SJSA1 (cell line): ENCODE data around the gene KRI1. TPM values are rescaled to one million over a fixed set of nuclear protein-coding genes. Genes with fewer than 3 reads are reported as not detected.
A peak's percentile ranks its signal among the peaks of the same experiment; 100 is the strongest.
"Not testable (repeated sequence)": the region's sequence is repeated elsewhere in the genome, so short reads cannot be mapped to it uniquely, and the experiment has no call there.

ENCODE experiments used
- DNase-seq, 2 experiments: peaks; one replicate each; pipeline ENCODE4 v3.0.0-alpha.2; 2015 to 2020; ENCODE audit warnings: low spot score in 2 of 2, low read depth in 1 of 2
- H3K27ac ChIP-seq: fragments of 250-450 bp; sonication (Bioruptor Pico); 2 replicates; pipeline ENCODE4 v1.5.1; 2020; ENCODE audit warnings: mild to moderate bottlenecking, moderate library complexity
- H3K27me3 ChIP-seq: fragments of 250-450 bp; sonication (Bioruptor Pico); replicated peaks from 2 replicates; pipeline ENCODE4 v1.5.1; 2020; ENCODE audit warnings: mild to moderate bottlenecking, moderate library complexity
- H3K36me3 ChIP-seq: fragments of 250-450 bp; sonication (Bioruptor Pico); 2 replicates; pipeline ENCODE4 v1.5.1; 2020; ENCODE audit warnings: mild to moderate bottlenecking
- H3K4me1 ChIP-seq: fragments of 250-450 bp; sonication (Bioruptor Pico); replicated peaks from 2 replicates; pipeline ENCODE4 v1.6.1; 2021; ENCODE audit warnings: mild to moderate bottlenecking
- H3K4me3 ChIP-seq: fragments of 250-450 bp; sonication (Bioruptor Pico); 2 replicates; pipeline ENCODE4 v1.5.1; 2020; ENCODE audit warnings: mild to moderate bottlenecking
- H3K9me3 ChIP-seq: fragments of 250-450 bp; sonication (Bioruptor Pico); replicated peaks from 2 replicates; pipeline ENCODE4 v1.5.1; 2020; ENCODE audit warnings: mild to moderate bottlenecking
- total RNA-seq: library from RNA; depleted of rRNA; stranded (reverse); fragments of >200 nt; shearing (Covaris generic); gene quantifications from 2 replicates; pipeline ENCODE4 v1.2.3, GENCODE V29; 2014

The KRI1 gene
- total RNA-seq, 1 experiment from 2014 or later = 15.2 TPM

DNA sequence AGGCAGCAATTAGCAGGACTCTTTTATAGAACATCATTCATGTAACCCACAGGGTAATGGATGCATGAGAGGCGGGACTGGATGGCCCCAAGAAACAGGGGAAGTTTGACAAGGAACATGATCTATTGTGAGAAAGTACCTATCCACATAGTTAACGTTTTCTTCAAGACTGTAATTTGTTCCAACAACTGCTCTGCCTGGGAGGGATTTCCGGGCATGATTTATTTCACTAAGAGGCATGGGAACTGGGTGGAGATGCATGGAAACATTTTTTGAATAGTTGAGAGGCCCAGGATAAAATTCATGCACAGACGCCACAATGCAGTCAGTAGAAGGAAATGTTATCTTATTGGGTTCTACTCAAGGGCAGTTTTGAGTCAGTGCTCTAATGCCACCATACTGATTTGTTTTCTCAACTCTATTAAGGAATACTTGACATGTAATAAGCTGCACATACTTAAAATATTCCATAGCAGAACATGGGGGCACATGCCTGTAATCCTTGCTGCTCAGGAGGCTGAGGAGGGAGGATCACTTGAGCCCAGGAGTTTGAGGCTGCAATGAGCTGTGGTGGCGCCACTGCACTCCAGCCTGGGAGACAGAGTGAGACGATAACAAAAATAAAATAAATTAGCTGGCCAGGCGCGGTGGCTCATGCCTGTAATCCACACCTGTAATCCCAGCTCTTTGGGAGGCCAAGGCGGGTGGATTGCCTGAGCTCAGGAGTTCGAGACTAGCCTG, 32.0 kb downstream of the KRI1 start:
- Histone ChIP-seq H3K36me3 (no peaks in the 10 kb centered on the region), H3K27me3 (0 out of 2 replicates have a peak, but pooled peaks cover 5% of the 10 kb centered on the region), H3K9me3 (0 out of 2 replicates have a peak, but pooled peaks cover 2% of the 10 kb centered on the region), H3K4me1 (0 out of 2 replicates have a peak, but pooled peaks cover 4% of the 10 kb centered on the region), H3K4me3 (no peak overlapping the region), H3K27ac (no peak overlapping the region)
- DNase-seq = peak in 1 of 2 experiments; percentile 30

- Histone ChIP-seq H3K9me3 (0 out of 2 replicates have a peak, but pooled peaks cover 2% of the 10 kb centered on the region), H3K4me1 (0 out of 2 replicates have a peak, but pooled peaks cover 4% of the 10 kb centered on the region), H3K36me3 (no peaks in the 10 kb centered on the region), H3K4me3 (no peak overlapping the region), H3K27me3 (0 out of 2 replicates have a peak, but pooled peaks cover 5% of the 10 kb centered on the region), H3K27ac (no peak overlapping the region)
- no peak for DNase-seq
Measured at GRCh38 chr19:10532457-10532856, 33.4 kb downstream of the KRI1 start.

DNA sequence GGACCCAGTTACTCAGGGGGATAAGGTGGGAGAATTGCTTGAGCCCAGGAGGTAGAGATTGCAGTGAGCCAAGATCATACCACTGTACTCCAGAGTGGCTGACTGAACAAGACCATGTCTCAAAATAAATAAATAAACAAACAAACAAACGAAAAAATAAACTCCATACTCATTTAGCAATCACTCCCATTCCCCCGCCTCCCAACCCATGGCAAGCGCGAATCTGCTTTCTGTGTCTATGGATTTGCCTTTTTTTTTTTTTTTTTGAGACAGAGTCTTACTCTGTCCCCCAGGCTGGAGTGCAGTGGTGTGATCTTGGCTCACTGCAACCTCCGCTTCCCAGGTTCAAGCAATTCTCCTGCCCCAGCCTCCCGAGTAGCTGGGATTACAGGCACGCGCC, 38.9 kb downstream of the KRI1 start:
- H3K27ac ChIP-seq, H3K4me3 ChIP-seq, DNase-seq, H3K9me3 ChIP-seq, H3K27me3 ChIP-seq, H3K4me1 ChIP-seq, H3K36me3 ChIP-seq: not testable (repeated sequence)

GRCh38 chr19:10525636-10526035, 40.2 kb downstream of the KRI1 start:
- no peak overlapping the region for H3K27ac ChIP-seq
- H3K4me3 ChIP-seq = no peak overlapping the region
- 0 out of 2 replicates have a peak, but pooled peaks cover 3% of the 10 kb centered on the region for H3K27me3 ChIP-seq
- H3K9me3 ChIP-seq = no peaks in the 10 kb centered on the region
- no peaks in the 10 kb centered on the region for H3K4me1 ChIP-seq
- no peak for DNase-seq
- H3K36me3 ChIP-seq = no peaks in the 10 kb centered on the region

DNA sequence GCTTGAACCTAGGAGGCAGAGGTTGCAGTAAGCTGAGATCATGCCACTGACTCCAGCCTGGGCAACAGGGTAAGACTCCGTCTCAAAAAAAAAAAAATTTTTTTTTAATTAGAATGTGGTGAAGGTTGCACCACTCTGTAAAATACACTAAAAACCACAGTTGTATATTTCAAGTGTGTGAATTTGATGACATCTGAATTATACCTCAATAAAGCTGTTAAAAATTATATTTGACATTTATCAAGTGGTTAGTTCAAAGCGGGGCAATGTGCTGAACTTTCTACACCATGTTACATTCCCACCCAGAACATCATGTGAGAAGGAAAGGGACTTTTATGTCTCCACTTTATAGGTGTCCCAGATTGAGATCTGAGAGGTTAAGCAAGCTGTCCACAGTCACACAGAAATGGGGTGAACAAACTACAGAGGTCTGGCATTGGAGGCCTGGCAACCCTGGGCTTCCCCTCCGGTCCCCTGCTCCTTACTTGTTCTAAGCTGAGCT, 42.6 kb downstream of the KRI1 start:
- H3K27me3 ChIP-seq = peaks cover 17% of the 10 kb centered on the region
- no peak overlapping the region for H3K27ac ChIP-seq
- no peaks in the 10 kb centered on the region for H3K36me3 ChIP-seq
- H3K4me3 ChIP-seq = no peak overlapping the region
- no peaks in the 10 kb centered on the region; the same call in 1 of the 2 replicates for H3K4me1 ChIP-seq
- no peaks in the 10 kb centered on the region for H3K9me3 ChIP-seq
- no peak for DNase-seq

GRCh38 chr19:10521461-10522171, 44.2 kb downstream of the KRI1 start:
- no peak for DNase-seq
- H3K4me1 ChIP-seq = peaks cover 13% of the 10 kb centered on the region
- no peaks in the 10 kb centered on the region for H3K9me3 ChIP-seq
- H3K27me3 ChIP-seq = peaks cover 32% of the 10 kb centered on the region
- no peaks in the 10 kb centered on the region for H3K36me3 ChIP-seq
- H3K27ac ChIP-seq = no peak overlapping the region
- no peak overlapping the region for H3K4me3 ChIP-seq

GRCh38 chr19:10520652-10521318, 45.0 kb downstream of the KRI1 start:
- no peak overlapping the region for H3K4me3 ChIP-seq
- H3K27ac ChIP-seq = no peak overlapping the region
- peaks cover 13% of the 10 kb centered on the region for H3K4me1 ChIP-seq
- H3K36me3 ChIP-seq = no peaks in the 10 kb centered on the region
- H3K27me3 ChIP-seq = peaks cover 38% of the 10 kb centered on the region
- no peak for DNase-seq
- no peaks in the 10 kb centered on the region for H3K9me3 ChIP-seq

- H3K4me1 ChIP-seq = peaks cover 15% of the 10 kb centered on the region
- no peak for DNase-seq
- peaks cover 51% of the 10 kb centered on the region for H3K27me3 ChIP-seq
- no peaks in the 10 kb centered on the region for H3K36me3 ChIP-seq
- no peak overlapping the region for H3K27ac ChIP-seq
- H3K9me3 ChIP-seq = no peaks in the 10 kb centered on the region; the same call in 1 of the 2 replicates
- H3K4me3 ChIP-seq = no peak overlapping the region
Measured at GRCh38 chr19:10519421-10519820, 46.4 kb downstream of the KRI1 start.

GRCh38 chr19:10518444-10519361, 47.1 kb downstream of the KRI1 start:
- Histone ChIP-seq H3K4me3 (no peak overlapping the region), H3K27ac (no peak overlapping the region), H3K4me1 (peaks cover 21% of the 10 kb centered on the region), H3K36me3 (no peaks in the 10 kb centered on the region), H3K9me3 (no peaks in the 10 kb centered on the region; the same call in 1 of the 2 replicates), H3K27me3 (peaks cover 56% of the 10 kb centered on the region)
- DNase-seq = no peak

DNA sequence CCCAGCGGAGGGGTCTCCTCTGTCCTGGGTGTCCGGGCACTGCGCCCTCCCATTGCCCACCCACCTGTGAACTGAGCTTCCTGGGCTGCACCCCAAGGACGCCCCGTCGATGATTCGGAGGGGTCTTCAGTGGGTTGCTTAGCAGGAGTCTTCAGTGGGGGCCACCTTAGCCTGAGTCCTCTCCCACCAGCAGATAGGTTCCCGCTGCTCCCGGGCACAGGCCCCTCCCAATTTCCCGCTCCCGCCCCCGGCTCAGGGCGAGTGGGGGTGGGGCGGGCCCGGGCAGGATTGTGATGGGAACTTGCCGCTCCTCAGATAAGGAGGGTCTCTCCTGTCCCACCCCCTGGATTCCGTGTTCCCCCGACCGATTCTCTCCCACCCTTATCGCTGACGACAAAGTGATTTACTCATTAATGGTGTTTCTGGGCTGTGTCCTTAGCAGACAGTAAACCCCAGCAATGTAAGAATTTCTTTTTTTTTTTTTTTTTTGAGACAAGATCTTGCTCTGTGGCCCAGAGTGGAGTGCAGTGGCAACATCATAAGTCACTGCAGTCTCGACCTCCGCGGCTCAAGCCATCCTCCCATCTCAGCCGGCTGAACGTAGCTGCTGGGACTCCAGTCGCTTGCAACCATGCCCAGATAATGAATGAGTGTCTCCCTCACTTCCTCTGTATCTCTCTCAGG, 47.9 kb downstream of the KRI1 start:
- Histone ChIP-seq H3K27me3 (peaks cover 64% of the 10 kb centered on the region), H3K9me3 (no peaks in the 10 kb centered on the region; the same call in 1 of the 2 replicates), H3K4me1 (peaks cover 21% of the 10 kb centered on the region), H3K4me3 (peak overlapping the region; percentile 30), H3K36me3 (no peaks in the 10 kb centered on the region), H3K27ac (no peak overlapping the region)
- DNase-seq = no peak

DNA sequence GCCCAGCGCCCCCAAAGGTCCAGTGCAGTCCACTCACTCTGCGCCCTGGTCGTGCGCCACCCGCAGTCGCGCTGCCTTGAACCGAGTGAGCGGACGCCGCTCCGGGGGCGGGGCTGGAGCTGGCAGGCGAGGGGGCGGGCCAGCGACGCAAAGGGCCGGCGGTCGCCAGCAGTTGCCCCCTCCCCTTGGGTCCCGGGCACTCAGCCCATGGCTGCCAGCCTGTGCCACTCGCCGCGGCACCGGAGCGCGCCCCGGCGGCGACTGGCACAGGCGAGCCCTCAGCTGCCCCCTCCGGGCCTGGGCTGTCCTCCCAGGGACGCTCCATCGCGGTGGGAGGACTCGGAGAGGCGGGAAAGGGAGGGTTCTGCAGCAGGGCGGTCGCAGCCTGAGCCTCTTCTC, 48.5 kb downstream of the KRI1 start, which contains the start of gene S1PR5:
TSS of gene S1PR5 (minus strand) at position 87 of the 399 bp plus-strand sequence. CDS start 2,436 bp downstream, outside the sequence.
- Histone ChIP-seq H3K4me1 (peaks cover 21% of the 10 kb centered on the region), H3K27me3 (peaks cover 67% of the 10 kb centered on the region), H3K27ac (no peak within 1 kb of the TSS), H3K36me3 (no peaks in the 10 kb centered on the region), H3K9me3 (no peaks in the 10 kb centered on the region; the same call in 1 of the 2 replicates), H3K4me3 (peak within 1 kb of the TSS; percentile 30)
- DNase-seq = peak in 1 of 2 experiments; percentile 48

DNA sequence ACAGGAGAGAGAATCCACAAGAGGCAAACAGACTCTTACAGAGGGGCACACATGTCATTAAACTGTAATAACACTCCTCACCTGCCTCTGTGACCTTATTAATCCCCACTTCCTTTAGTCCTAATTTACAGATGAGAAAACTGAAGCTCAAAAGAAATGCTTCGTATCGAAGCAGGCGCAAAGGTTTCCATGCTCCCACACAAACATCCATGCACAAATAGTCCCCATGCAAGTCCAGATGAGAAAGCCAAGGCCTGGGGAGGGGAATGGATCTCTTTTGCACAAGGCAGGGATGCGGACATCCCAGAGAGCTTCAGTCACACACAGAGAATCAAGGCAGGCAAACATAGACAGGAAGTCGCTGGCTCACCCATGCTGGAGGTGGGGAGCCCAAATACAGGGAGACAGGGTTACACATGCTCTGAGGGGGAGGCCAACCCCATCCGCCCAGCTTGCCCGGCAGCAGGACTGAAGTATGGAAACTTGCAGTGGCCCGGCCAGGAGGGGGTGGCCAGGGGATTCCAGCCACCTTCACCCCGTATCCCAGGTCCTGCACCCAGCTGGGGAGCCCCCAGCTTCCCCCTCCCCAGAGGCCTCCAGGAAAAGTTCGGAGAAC, 49.0 kb downstream of the KRI1 start:
- H3K9me3 ChIP-seq = no peaks in the 10 kb centered on the region; the same call in 1 of the 2 replicates
- peaks cover 21% of the 10 kb centered on the region for H3K4me1 ChIP-seq
- H3K4me3 ChIP-seq = no peak overlapping the region
- H3K27me3 ChIP-seq = peaks cover 71% of the 10 kb centered on the region
- no peak overlapping the region for H3K27ac ChIP-seq
- DNase-seq = no peak
- H3K36me3 ChIP-seq = no peaks in the 10 kb centered on the region
